ENCODE results near the gene RNF144A. TPM values are rescaled to one million over a fixed set of nuclear protein-coding genes. Genes with fewer than 3 reads are reported as not detected.

RNF144A gene
- total and polyA plus RNA-seq, 10 of the 15 experiments (the other 5 are each of a cell fraction or from before 2014, with no cell fraction given) = 0.02 to 12.1 (median 0.48) TPM; not detected in 1

- Histone ChIP-seq H3K4me1 (ENCODE audit: control insufficient read depth, insufficient read depth, low read length) (no peaks in the 10 kb centered on the region), H3K9ac (ENCODE audit: control insufficient read depth, insufficient read depth, low read length) (no peak overlapping the region), H2AFZ (ENCODE audit: control insufficient read depth, low read depth, low read length) (no peak overlapping the region), H3K4me2 (ENCODE audit: control insufficient read depth, insufficient read depth) (no peak overlapping the region), H3K79me2 (ENCODE audit: control insufficient read depth, insufficient read depth, low read length) (no peaks in the 10 kb centered on the region), H3K36me3 (ENCODE audit: control insufficient read depth in 2 of 2, insufficient read depth in 2 of 2, low read length in 1 of 2) (no peaks in the 10 kb centered on the region), H3K27me3 (replicated peaks in 1 of 2; ENCODE audit: control insufficient read depth in 2 of 2, insufficient read depth in 2 of 2, low read length in 1 of 2) (no peaks in the 10 kb centered on the region; a peak in 1 of 4 replicates), H3K27ac (ENCODE audit: control insufficient read depth, insufficient read depth) (no peak overlapping the region), H3K4me3 (no peak overlapping the region), H3K9me3 (replicated peaks; ENCODE audit: control insufficient read depth, insufficient read depth, low read length) (no peaks in the 10 kb centered on the region), H4K20me1 (ENCODE audit: control insufficient read depth, insufficient read depth) (no peaks in the 10 kb centered on the region)
- ChIA-PET CTCF (interaction anchor here (0.6 to 6.5 kb wide), 3 partner anchors 14 to 190 kb away, joined by 3 to 107 read pairs (median 78); no protein-coding TSS in a partner anchor), RAD21 (ENCODE audit: unreplicated experiment) (interaction anchor here (0.7 to 1.5 kb wide), 4 partner anchors 17 to 118 kb away, joined by 3 read pairs; no protein-coding TSS in a partner anchor), SMC1A (ENCODE audit: uncharacterized antibody, unreplicated experiment) (interaction anchor here (1.1 to 4.5 kb wide), 3 partner anchors 11 to 120 kb away, joined by 3 to 56 read pairs (median 4); no protein-coding TSS in a partner anchor), POLR2A (interaction anchor here (0.7 kb wide), 1 partner anchor 94 kb away, joined by 3 read pairs; no protein-coding TSS in a partner anchor)
- intact Hi-C loops (cut with micrococcal nuclease; ENCODE audit: unreplicated experiment) (no loop called here), in situ Hi-C loops (cut with MboI) (no loop called here)
- TF ChIP-seq BACH1 (IDR thresholded peaks at IDR 0.05; ENCODE audit: borderline replicate concordance) (no peak), LARP7 (IDR thresholded peaks at IDR 0.05) (no peak), ZNF207 (IDR thresholded peaks at IDR 0.05; ENCODE audit: borderline replicate concordance) (no peak), MEF2B (IDR thresholded peaks at IDR 0.05; ENCODE audit: partially characterized antibody, poor library complexity, severe bottlenecking) (no peak), HDAC2 (IDR thresholded peaks at IDR 0.05) (no peak), HDGF (IDR thresholded peaks at IDR 0.05) (no peak)
- DNase-seq (ENCODE audit: low read depth, low spot score) (no peak), ATAC-seq (no peak), FAIRE-seq (no peak)
- WGBS (ENCODE audit: insufficient coverage, insufficient replicate concordance, low lambda C conversion rate, missing lambda C conversion rate) = 48% methylated on average over 3 of the region's 3 CpGs
- no TSS peak for BruUV-seq (replicated peaks)
Measured at GRCh38 chr2:7016148-7016547, 98.9 kb downstream of the RNF144A start.

- in situ Hi-C loops (cut with MboI) (no loop called here), intact Hi-C loops (cut with micrococcal nuclease; ENCODE audit: unreplicated experiment) (no loop called here)
- no peak for ATAC-seq
- Histone ChIP-seq H3K9me3 (replicated peaks; ENCODE audit: control insufficient read depth, insufficient read depth, low read length) (no peaks in the 10 kb centered on the region), H3K9ac (ENCODE audit: control insufficient read depth, insufficient read depth, low read length) (no peak overlapping the region), H3K4me3 (no peak overlapping the region), H2AFZ (ENCODE audit: control insufficient read depth, low read depth, low read length) (no peak overlapping the region), H3K27ac (ENCODE audit: control insufficient read depth, insufficient read depth) (no peak overlapping the region), H3K27me3 (replicated peaks in 1 of 2; ENCODE audit: control insufficient read depth in 2 of 2, insufficient read depth in 2 of 2, low read length in 1 of 2) (no peaks in the 10 kb centered on the region; a peak in 1 of 4 replicates), H3K4me1 (ENCODE audit: control insufficient read depth, insufficient read depth, low read length) (no peaks in the 10 kb centered on the region), H3K4me2 (ENCODE audit: control insufficient read depth, insufficient read depth) (no peak overlapping the region), H4K20me1 (ENCODE audit: control insufficient read depth, insufficient read depth) (no peaks in the 10 kb centered on the region), H3K79me2 (ENCODE audit: control insufficient read depth, insufficient read depth, low read length) (no peaks in the 10 kb centered on the region), H3K36me3 (ENCODE audit: control insufficient read depth in 2 of 2, insufficient read depth in 2 of 2, low read length in 1 of 2) (no peaks in the 10 kb centered on the region)
- ChIA-PET SMC1A (ENCODE audit: uncharacterized antibody, unreplicated experiment) (interaction anchor here (0.5 to 4.5 kb wide), 3 partner anchors 9 to 121 kb away, joined by 3 to 56 read pairs (median 4); no protein-coding TSS in a partner anchor), CTCF (interaction anchor here (0.6 to 6.5 kb wide), 3 partner anchors 15 to 191 kb away, joined by 3 to 107 read pairs (median 78); no protein-coding TSS in a partner anchor), RAD21 (ENCODE audit: unreplicated experiment) (interaction anchor here (1.0 to 1.5 kb wide), 3 partner anchors 18 to 108 kb away, joined by 3 read pairs; no protein-coding TSS in a partner anchor), POLR2A (interaction anchor here (0.7 kb wide), 1 partner anchor 95 kb away, joined by 3 read pairs; no protein-coding TSS in a partner anchor)
- no peak for FAIRE-seq
- no peak for DNase-seq (ENCODE audit: low read depth, low spot score)
- BruUV-seq (replicated peaks) = no TSS peak
- 66% methylated on average over 11 of the region's 11 CpGs for WGBS (ENCODE audit: insufficient coverage, insufficient replicate concordance, low lambda C conversion rate, missing lambda C conversion rate)
- no peak for TF ChIP-seq ZNF622 (IDR thresholded peaks at IDR 0.05)
- TF ChIP-seq WRNIP1 (IDR thresholded peaks at IDR 0.05; ENCODE audit: borderline replicate concordance, low read depth, low read length) = no peak
- no peak for TF ChIP-seq CEBPB (IDR thresholded peaks at IDR 0.05; ENCODE audit: borderline replicate concordance in 1 of 2, low read depth in 2 of 2, low read length in 2 of 2)
- no peak for TF ChIP-seq HDAC2 (IDR thresholded peaks at IDR 0.05)
- no peak for TF ChIP-seq STAT3 (IDR thresholded peaks at IDR 0.05; ENCODE audit: low read depth, low read length)
Measured at GRCh38 chr2:7016601-7017211, 99.5 kb downstream of the RNF144A start.
